Placental pericyte (primary cell): ENCODE data around the gene C2orf15. TPM values are rescaled to one million over a fixed set of nuclear protein-coding genes. Genes with fewer than 3 reads are reported as not detected.

Experiments used
- small RNA-seq: library from RNA; depleted of rRNA; stranded (forward); fragments of <200 nt; gene quantifications from one replicate; pipeline ENCODE3, GENCODE V24; 2012; ENCODE audit warnings: low replicate concordance
- total RNA-seq: library from RNA; depleted of rRNA; stranded (reverse); fragments of >200 nt; gene quantifications from 2 replicates; pipeline ENCODE4 v1.2.3, GENCODE V29; 2012

The C2orf15 gene
- total RNA-seq, result not detected in 2 replicates

GRCh38 chr2:99141110-99142108 lies at the start of gene C2orf15:
Gene C2orf15, plus strand, starts transcription at chr2:99141707. Its CDS starts 8,852 bp downstream, at chr2:99150559.

GRCh38 chr2:99154643-99155536 lies 13.4 kb downstream of the C2orf15 start, which contains the start of the genes LIPT1 and TSGA10:
Gene LIPT1, plus strand, starts transcription at chr2:99154967. Its CDS starts 6,991 bp downstream, at chr2:99161958.
Gene TSGA10, minus strand, starts transcription at chr2:99154942. Its CDS starts 45,503 bp downstream, at chr2:99109439.

GRCh38 chr2:99180755-99181623 lies 39.5 kb downstream of the C2orf15 start, which contains the start of the genes MITD1 and MRPL30:
Gene MITD1, minus strand, starts transcription at chr2:99181058. Its CDS starts 77 bp downstream, at chr2:99180981.
Gene MRPL30, plus strand, starts transcription at chr2:99181184. Its CDS starts 5,020 bp downstream, at chr2:99186204.

Small RNAs within 50 kb of the gene (small RNA-seq; reads per million reads assigned to genes)
- gene AC092587.1, result not detected

Other genes with a start within 250 kb of the C2orf15 start
- not detected in 2 replicates for gene CRACDL, start 205.5 kb upstream of the C2orf15 start, total RNA-seq
- gene TSGA10, start 13.2 kb downstream of the C2orf15 start, total RNA-seq, result 0.44 and 0.72 TPM in 2 replicates
- gene LIPT1, start 13.3 kb downstream of the C2orf15 start, total RNA-seq, result 2.0 and 4.4 TPM in 2 replicates
- gene MITD1, start 39.4 kb downstream of the C2orf15 start, total RNA-seq, result 16.2 and 19.0 TPM in 2 replicates
- 25.6 and 31.8 TPM in 2 replicates for gene MRPL30, start 39.5 kb downstream of the C2orf15 start, total RNA-seq
- not detected in 2 replicates for gene LYG2, start 114.0 kb downstream of the C2orf15 start, total RNA-seq
- 0.44 TPM in 1 of 2 replicates, not detected in the other for gene LYG1, start 159.5 kb downstream of the C2orf15 start, total RNA-seq
- 61.5 and 85.5 TPM in 2 replicates for gene TXNDC9, start 194.6 kb downstream of the C2orf15 start, total RNA-seq
- 16.4 and 24.2 TPM in 2 replicates for gene EIF5B, start 195.7 kb downstream of the C2orf15 start, total RNA-seq